Naive thymus-derived CD8-positive, alpha-beta T cell (primary cell): ENCODE results near the gene ABTB2. TPM values are rescaled to one million over a fixed set of nuclear protein-coding genes. Genes with fewer than 3 reads are reported as not detected.

Experiments used
- ATAC-seq, 2 donors: fragments of 150-1000 bp; cut with Tn5 transposase in 1 of 2; sonication (Bioruptor Pico), chemical (Tn5 transposase) in 1 of 2; 1 replicate in 1 of 2; 2 replicates in 1 of 2; pipeline ENCODE4 v1.10.0; 2021; ENCODE audit warnings: mild to moderate bottlenecking in 2 of 2, moderate library complexity in 2 of 2
- POLR2A ChIA-PET: fragments of 350-600 bp; sonication (Branson Sonifier 250); formaldehyde crosslinking; loops from one replicate; lab custom pipeline; 2021; ENCODE audit warnings: antibody characterized with exemption; lab: Charles Lee
- DNase-seq, 10 donors: peaks; one replicate each; pipeline versions ENCODE4 v3.0.0 to v3.0.0-alpha.2; 2020 to 2022
- H3K27ac Mint-ChIP-seq, 10 donors: one replicate each; pipeline ENCODE4 v1.8.0; 2020 to 2022; ENCODE audit warnings: mild to moderate bottlenecking in 10 of 10, mixed read lengths in 10 of 10, moderate library complexity in 4 of 10, inconsistent platforms in 1 of 10
- H3K27me3 Mint-ChIP-seq, 5 donors: one replicate each; pipeline ENCODE4 v1.8.0; 2021 to 2022; ENCODE audit warnings: mixed read lengths in 5 of 5
- H3K36me3 Mint-ChIP-seq, 3 donors: one replicate each; pipeline ENCODE4 v1.8.0; 2020 to 2022; ENCODE audit warnings: mixed read lengths in 3 of 3, mild to moderate bottlenecking in 2 of 3, inconsistent platforms in 1 of 3
- H3K4me1 Mint-ChIP-seq, 4 donors: one replicate each; pipeline ENCODE4 v1.8.0; 2021 to 2022; ENCODE audit warnings: mixed read lengths in 4 of 4
- H3K4me3 Mint-ChIP-seq, 10 donors: one replicate each; pipeline ENCODE4 v1.8.0; 2020 to 2022; ENCODE audit warnings: mild to moderate bottlenecking in 10 of 10, mixed read lengths in 10 of 10, moderate library complexity in 6 of 10, inconsistent platforms in 1 of 10
- H3K9me3 Mint-ChIP-seq, 9 donors: one replicate each; pipeline ENCODE4 v1.8.0; 2020 to 2022; ENCODE audit warnings: mixed read lengths in 9 of 9, mild to moderate bottlenecking in 3 of 9, inconsistent platforms in 1 of 9, moderate library complexity in 1 of 9
- polyA plus RNA-seq, 3 donors: library from polyadenylated mRNA; unstranded; fragments of 300-500 nt; fragmentation: Illumina TruSeq; gene quantifications; one replicate each; pipeline ENCODE4 v1.2.3, GENCODE V29; 2021
- total RNA-seq, 8 experiments: library from RNA in 2 of 8; stranded (reverse) in 2 of 8; gene quantifications; one replicate each; pipeline ENCODE4 v1.2.3 and lab custom pipeline; 2021 to 2026

Gene ABTB2
- total and polyA plus RNA-seq, 5 experiments from 2014 or later: 0.05 to 0.81 (median 0.69) TPM; not detected in 2

- POLR2A ChIA-PET: interaction anchor here (0.6 kb wide), 1 partner anchor 1137 kb away, joined by 3 read pairs; no protein-coding TSS in a partner anchor
- H3K9me3 Mint-ChIP-seq: no peaks in the 10 kb centered on the region
Observed at GRCh38 chr11:34274712-34275398, 83.0 kb downstream of the ABTB2 start.

GRCh38 chr11:34273099-34273498 lies 84.7 kb downstream of the ABTB2 start:
- Mint-ChIP-seq H3K4me1 (peaks cover 0 to 2% (median 0%) of the 10 kb centered on the region in 4 donors), H3K4me3 (no peak overlapping the region), H3K36me3 (no peaks in the 10 kb centered on the region), H3K9me3 (no peaks in the 10 kb centered on the region), H3K27me3 (no peaks in the 10 kb centered on the region), H3K27ac (no peak overlapping the region)
- ATAC-seq (no peak), DNase-seq (no peak)
- POLR2A ChIA-PET: interaction anchor here (0.6 to 0.7 kb wide), 2 partner anchors 10 to 23 kb away, joined by 3 to 5 read pairs; no protein-coding TSS in a partner anchor

More at GRCh38 chr11:34274712-34275398, 83.0 kb downstream of the ABTB2 start:
- no peaks in the 10 kb centered on the region for H3K36me3 Mint-ChIP-seq
- no peaks in the 10 kb centered on the region for H3K27me3 Mint-ChIP-seq
- H3K4me3 Mint-ChIP-seq: no peak overlapping the region
- DNase-seq (no peak), ATAC-seq (no peak)
- H3K27ac Mint-ChIP-seq: no peak overlapping the region
- H3K4me1 Mint-ChIP-seq: peaks cover 0 to 2% (median 0%) of the 10 kb centered on the region in 4 donors

- no peaks in the 10 kb centered on the region for H3K9me3 Mint-ChIP-seq
- no peaks in the 10 kb centered on the region for H3K36me3 Mint-ChIP-seq
- ATAC-seq (no peak), DNase-seq (no peak)
- POLR2A ChIA-PET: interaction anchor here (0.7 kb wide), 1 partner anchor 60 kb away, joined by 8 read pairs; no protein-coding TSS in a partner anchor
- H3K4me3 Mint-ChIP-seq: no peak overlapping the region
- no peaks in the 10 kb centered on the region for H3K27me3 Mint-ChIP-seq
- H3K27ac Mint-ChIP-seq: no peak overlapping the region
- peaks cover 4 to 8% (median 6%) of the 10 kb centered on the region in 4 donors for H3K4me1 Mint-ChIP-seq
Observed at GRCh38 chr11:34271727-34272126, 86.1 kb downstream of the ABTB2 start.

GRCh38 chr11:34270711-34271110 lies 87.1 kb downstream of the ABTB2 start:
- Mint-ChIP-seq H3K4me3 (no peak overlapping the region), H3K4me1 (peaks cover 10 to 17% (median 13%) of the 10 kb centered on the region in 4 donors), H3K27me3 (no peaks in the 10 kb centered on the region), H3K36me3 (no peaks in the 10 kb centered on the region), H3K27ac (no peak overlapping the region), H3K9me3 (no peaks in the 10 kb centered on the region)
- ATAC-seq: no peak
- POLR2A ChIA-PET: interaction anchor here (0.7 kb wide), 1 partner anchor 39 kb away, joined by 5 read pairs; no protein-coding TSS in a partner anchor
- no peak for DNase-seq

GRCh38 chr11:34269694-34270245 lies 88.0 kb downstream of the ABTB2 start:
- H3K4me1 Mint-ChIP-seq: peaks cover 10 to 17% (median 13%) of the 10 kb centered on the region in 4 donors
- DNase-seq (no peak), ATAC-seq (no peak)
- no peaks in the 10 kb centered on the region for H3K36me3 Mint-ChIP-seq
- H3K27ac Mint-ChIP-seq: peak overlapping the region in 2 of 10 donors; percentile 30 to 32
- no peaks in the 10 kb centered on the region for H3K27me3 Mint-ChIP-seq
- no peaks in the 10 kb centered on the region for H3K9me3 Mint-ChIP-seq
- H3K4me3 Mint-ChIP-seq: no peak overlapping the region
- POLR2A ChIA-PET: interaction anchor here (0.7 kb wide), 2 partner anchors 25 to 40 kb away, joined by 3 to 5 read pairs; no protein-coding TSS in a partner anchor

- peaks cover 10 to 17% (median 14%) of the 10 kb centered on the region in 4 donors for H3K4me1 Mint-ChIP-seq
- no peaks in the 10 kb centered on the region for H3K27me3 Mint-ChIP-seq
- POLR2A ChIA-PET: no interaction called here
- no peak for ATAC-seq
- H3K4me3 Mint-ChIP-seq: no peak overlapping the region
- H3K36me3 Mint-ChIP-seq: no peaks in the 10 kb centered on the region
- no peak for DNase-seq
- H3K27ac Mint-ChIP-seq: peak overlapping the region in 2 of 10 donors; percentile 28 to 48
- H3K9me3 Mint-ChIP-seq: no peaks in the 10 kb centered on the region
Observed at GRCh38 chr11:34268906-34269430, 88.8 kb downstream of the ABTB2 start.

- peaks cover 10 to 17% (median 14%) of the 10 kb centered on the region in 4 donors for H3K4me1 Mint-ChIP-seq
- peak overlapping the region in 1 of 10 donors; percentile 16 for H3K27ac Mint-ChIP-seq
- no peak overlapping the region for H3K4me3 Mint-ChIP-seq
- POLR2A ChIA-PET: no interaction called here
- H3K9me3 Mint-ChIP-seq: no peaks in the 10 kb centered on the region
- DNase-seq: no peak
- ATAC-seq: no peak
- H3K36me3 Mint-ChIP-seq: no peaks in the 10 kb centered on the region
- H3K27me3 Mint-ChIP-seq: no peaks in the 10 kb centered on the region
Observed at GRCh38 chr11:34267417-34267816, 90.4 kb downstream of the ABTB2 start.

GRCh38 chr11:34267013-34267412 lies 90.8 kb downstream of the ABTB2 start:
- Mint-ChIP-seq H3K4me1 (peaks cover 10 to 17% (median 14%) of the 10 kb centered on the region in 4 donors), H3K27me3 (no peaks in the 10 kb centered on the region), H3K36me3 (no peaks in the 10 kb centered on the region), H3K9me3 (no peaks in the 10 kb centered on the region), H3K4me3 (no peak overlapping the region), H3K27ac (peak overlapping the region in 1 of 10 donors; percentile 16)
- POLR2A ChIA-PET: no interaction called here
- ATAC-seq (no peak), DNase-seq (no peak)

GRCh38 chr11:34266090-34266912 lies 91.5 kb downstream of the ABTB2 start:
- Mint-ChIP-seq H3K27me3 (no peaks in the 10 kb centered on the region), H3K9me3 (no peaks in the 10 kb centered on the region), H3K4me3 (peak overlapping the region; percentile 8 to 72 (median 43)), H3K27ac (peak overlapping the region in 6 of 10 donors; percentile 24 to 90 (median 68)), H3K4me1 (peaks cover 10 to 17% (median 14%) of the 10 kb centered on the region in 4 donors), H3K36me3 (no peaks in the 10 kb centered on the region)
- POLR2A ChIA-PET: no interaction called here
- ATAC-seq (peak in 1 of 2 donors; percentile 44), DNase-seq (peak in 1 of 10 donors; percentile 21)

- Mint-ChIP-seq H3K27me3 (no peaks in the 10 kb centered on the region), H3K9me3 (no peaks in the 10 kb centered on the region), H3K4me1 (peaks cover 10 to 17% (median 13%) of the 10 kb centered on the region in 4 donors), H3K27ac (no peak overlapping the region), H3K4me3 (no peak overlapping the region), H3K36me3 (no peaks in the 10 kb centered on the region)
- no peak for ATAC-seq
- DNase-seq: no peak
- POLR2A ChIA-PET: no interaction called here
Observed at GRCh38 chr11:34264303-34265110, 93.3 kb downstream of the ABTB2 start.

- Mint-ChIP-seq H3K36me3 (no peaks in the 10 kb centered on the region), H3K9me3 (no peaks in the 10 kb centered on the region), H3K27ac (no peak overlapping the region), H3K27me3 (no peaks in the 10 kb centered on the region), H3K4me1 (peaks cover 10 to 17% (median 13%) of the 10 kb centered on the region in 4 donors), H3K4me3 (no peak overlapping the region)
- POLR2A ChIA-PET: interaction anchor here (1.4 kb wide), 1 partner anchor 10 kb away, joined by 4 read pairs; no protein-coding TSS in a partner anchor
- no peak for DNase-seq
- no peak for ATAC-seq
Observed at GRCh38 chr11:34263441-34264091, 94.2 kb downstream of the ABTB2 start.
